AG04449 (cell line): Measurements from ENCODE around the gene LIG1.
"Not testable (repeated sequence)": the region's sequence is repeated elsewhere in the genome, so short reads cannot be mapped to it uniquely, and the experiment has no call there.

Experiments used
- CTCF ChIA-PET: fragments of 350-600 bp; formaldehyde crosslinking; extraction: SDS; loops from one replicate; lab custom pipeline; 2021; ENCODE audit warnings: antibody characterized with exemption; lab: Yijun Ruan, JAX
- POLR2A ChIA-PET: fragments of 400-600, 350-600 bp; formaldehyde crosslinking; extraction: SDS; loops from one replicate; lab custom pipeline; 2020; ENCODE audit warnings: antibody characterized with exemption, inconsistent platforms; lab: Yijun Ruan, JAX
- DNase-seq: peaks from one replicate; pipeline ENCODE4 v3.0.0-alpha.2; 2010; ENCODE audit warnings: low read depth, low spot score
- H3K4me3 ChIP-seq: 2 replicates; pipeline ENCODE4 v1.5.1; 2011; ENCODE audit warnings: low read depth, mild to moderate bottlenecking, control low read depth, low read length
- TF ChIP-seq, protein P1 (sequence below): IDR thresholded peaks from one replicate; pipeline ENCODE4 v1.5.1; 2011; ENCODE audit warnings: mild to moderate bottlenecking, moderate library complexity, low read length, control low read depth, inconsistent platforms; ENCODE audit not compliant: insufficient read depth; ENCODE audit errors: missing control alignments

LIG1 gene

DNA sequence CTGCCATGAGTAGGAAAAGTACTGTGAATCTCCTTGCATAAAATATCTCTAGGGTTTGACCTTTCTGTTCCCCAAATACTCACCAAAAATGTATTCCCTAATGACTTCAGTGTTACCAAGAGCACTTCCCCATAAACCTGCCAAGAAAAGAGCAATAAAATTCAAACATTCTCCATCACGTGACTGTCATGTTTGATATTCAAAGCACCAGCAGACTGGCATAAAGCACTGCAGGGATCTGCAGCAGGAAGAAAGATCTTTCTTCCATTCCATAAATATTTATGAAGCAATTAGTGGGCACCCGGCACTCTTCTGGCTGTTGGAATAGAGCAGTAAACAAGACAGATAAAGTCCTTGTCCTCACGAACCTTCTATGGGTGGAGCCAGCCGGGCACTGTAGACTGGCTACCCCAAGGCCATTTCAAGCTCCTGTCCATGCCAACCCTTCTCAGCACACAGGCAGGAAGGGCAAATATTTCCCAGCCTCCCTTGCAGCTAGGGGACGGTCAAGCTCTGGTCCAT lies 79.8 kb downstream of the LIG1 start:
- TF ChIP-seq, protein P1, sequence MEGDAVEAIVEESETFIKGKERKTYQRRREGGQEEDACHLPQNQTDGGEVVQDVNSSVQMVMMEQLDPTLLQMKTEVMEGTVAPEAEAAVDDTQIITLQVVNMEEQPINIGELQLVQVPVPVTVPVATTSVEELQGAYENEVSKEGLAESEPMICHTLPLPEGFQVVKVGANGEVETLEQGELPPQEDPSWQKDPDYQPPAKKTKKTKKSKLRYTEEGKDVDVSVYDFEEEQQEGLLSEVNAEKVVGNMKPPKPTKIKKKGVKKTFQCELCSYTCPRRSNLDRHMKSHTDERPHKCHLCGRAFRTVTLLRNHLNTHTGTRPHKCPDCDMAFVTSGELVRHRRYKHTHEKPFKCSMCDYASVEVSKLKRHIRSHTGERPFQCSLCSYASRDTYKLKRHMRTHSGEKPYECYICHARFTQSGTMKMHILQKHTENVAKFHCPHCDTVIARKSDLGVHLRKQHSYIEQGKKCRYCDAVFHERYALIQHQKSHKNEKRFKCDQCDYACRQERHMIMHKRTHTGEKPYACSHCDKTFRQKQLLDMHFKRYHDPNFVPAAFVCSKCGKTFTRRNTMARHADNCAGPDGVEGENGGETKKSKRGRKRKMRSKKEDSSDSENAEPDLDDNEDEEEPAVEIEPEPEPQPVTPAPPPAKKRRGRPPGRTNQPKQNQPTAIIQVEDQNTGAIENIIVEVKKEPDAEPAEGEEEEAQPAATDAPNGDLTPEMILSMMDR, result no peak
- ChIA-PET POLR2A (no interaction called here), CTCF (interaction anchor here (1.0 to 1.2 kb wide), 2 partner anchors 12 to 17 kb away, joined by 3 to 4 read pairs; no protein-coding TSS in a partner anchor)
- no peak for DNase-seq
- H3K4me3 ChIP-seq, result no peak overlapping the region

DNA sequence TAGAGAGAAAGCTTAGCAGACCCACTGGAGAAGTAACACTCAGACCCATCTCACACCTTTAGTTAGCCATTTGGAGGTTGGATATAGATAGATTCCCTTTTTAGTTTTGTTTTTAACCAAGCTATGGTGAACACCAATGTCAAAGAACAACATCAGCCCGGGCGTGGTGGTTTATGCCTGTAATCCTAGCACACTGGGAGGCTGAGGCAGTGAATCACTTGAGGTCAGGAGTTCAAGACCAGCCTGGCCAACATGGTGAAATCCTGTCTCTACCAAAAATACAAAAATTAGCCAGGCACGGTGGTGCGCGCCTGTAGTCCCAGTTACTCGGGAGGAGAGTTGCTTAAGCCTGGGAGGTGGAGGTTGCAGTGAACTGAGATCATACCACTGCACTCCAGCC lies 81.2 kb downstream of the LIG1 start:
- CTCF ChIA-PET, H3K4me3 ChIP-seq, DNase-seq, POLR2A ChIA-PET: not testable (repeated sequence)

DNA sequence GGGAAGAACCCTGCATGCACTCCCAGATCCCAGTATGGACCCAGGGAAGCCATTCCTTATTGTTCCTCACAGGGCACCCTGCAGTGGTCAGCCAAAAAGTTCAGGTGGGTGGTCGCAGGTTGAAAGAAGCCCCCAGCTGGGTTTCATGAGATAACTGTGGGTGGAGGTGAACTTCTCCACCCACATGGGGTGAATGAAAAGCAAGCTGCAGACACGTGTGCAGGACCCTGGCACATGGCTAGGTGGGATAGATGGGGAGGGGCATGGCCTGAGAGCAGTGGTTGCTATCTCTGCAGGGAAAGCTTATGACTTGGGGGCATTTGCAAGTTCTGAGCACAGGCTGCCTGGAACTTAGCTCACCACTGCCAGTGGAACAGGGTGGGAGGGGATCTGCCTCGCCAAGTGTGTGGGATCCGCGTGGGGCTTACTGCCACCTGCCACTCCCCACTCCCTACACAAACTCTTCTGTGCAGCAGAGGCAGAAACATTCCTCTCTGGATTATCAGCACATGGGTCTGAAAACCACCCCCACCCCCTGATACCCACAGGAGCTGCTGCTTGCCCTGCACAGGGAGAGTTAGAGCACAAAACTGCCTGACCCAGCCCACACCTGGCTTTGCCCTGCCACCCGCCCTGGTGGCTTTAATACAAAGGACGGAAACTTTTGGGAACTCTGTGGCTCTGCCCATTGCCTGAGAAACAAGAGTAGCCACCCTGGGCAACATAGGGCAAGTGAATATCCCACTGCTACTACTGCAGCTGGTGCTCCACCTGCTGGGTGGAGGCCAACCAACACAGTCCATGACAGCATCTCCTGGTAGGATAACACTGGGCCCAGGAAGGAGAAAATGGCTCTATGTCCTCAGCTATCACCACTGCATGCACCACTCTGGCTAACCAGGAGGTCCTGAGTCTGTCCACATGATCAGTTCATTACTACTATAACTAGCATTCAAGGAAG lies 84.0 kb downstream of the LIG1 start:
- no peak for DNase-seq
- no peak overlapping the region for H3K4me3 ChIP-seq
- TF ChIP-seq, protein P1, result no peak
- ChIA-PET POLR2A (no interaction called here), CTCF (interaction anchor here (0.9 to 3.4 kb wide), 4 partner anchors 22 to 123 kb away, joined by 3 to 11 read pairs (median 6); partner anchors contain the start of gene PLA2G4C)

DNA sequence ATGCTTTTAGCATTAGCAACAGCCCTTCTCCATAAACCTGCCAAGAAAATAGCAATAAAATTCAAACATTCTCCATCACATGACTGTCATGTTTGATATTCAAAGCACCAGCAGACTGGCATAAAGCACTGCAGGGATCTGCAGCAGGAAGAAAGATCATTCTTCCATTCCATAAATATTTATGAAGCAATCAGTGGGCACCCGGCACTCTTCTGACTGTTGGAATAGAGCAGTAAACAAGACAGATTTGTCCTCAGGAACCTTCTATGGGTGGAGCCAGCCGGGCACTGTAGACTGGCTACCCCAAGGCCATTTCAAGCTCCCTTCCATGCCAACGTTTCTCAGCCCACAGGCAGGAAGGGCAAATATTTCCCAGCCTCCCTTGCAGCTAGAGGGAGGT lies 85.1 kb downstream of the LIG1 start:
- no peak overlapping the region for H3K4me3 ChIP-seq
- POLR2A ChIA-PET, result no interaction called here
- no peak for DNase-seq
- TF ChIP-seq, protein P1, result no peak
- CTCF ChIA-PET, result interaction anchor here (2.3 to 3.4 kb wide), 2 partner anchors 23 to 122 kb away, joined by 6 to 11 read pairs; no protein-coding TSS in a partner anchor

DNA sequence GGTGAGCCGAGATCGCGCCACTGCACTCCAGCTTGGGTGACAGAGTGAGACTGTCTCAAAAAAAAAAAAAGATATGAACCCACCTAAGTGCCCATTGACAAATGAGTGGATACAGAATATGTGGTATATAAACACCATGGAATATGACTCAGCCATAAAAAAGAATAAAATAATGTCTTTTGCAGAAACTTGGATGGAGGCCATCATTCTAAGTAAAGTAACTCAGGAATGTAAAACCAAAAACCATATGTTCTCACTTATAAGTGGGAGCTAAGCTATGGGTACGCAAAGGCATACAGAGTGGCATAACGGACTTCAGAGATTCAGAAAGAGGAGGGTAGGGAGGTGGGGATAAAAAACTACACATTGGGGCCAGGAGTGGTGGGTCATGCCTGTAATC lies 89.0 kb downstream of the LIG1 start:
- ChIA-PET POLR2A (interaction anchor here (1.0 kb wide), 1 partner anchor 15 kb away, joined by 4 read pairs; no protein-coding TSS in a partner anchor), CTCF (interaction anchor here (0.6 kb wide), 1 partner anchor 21 kb away, joined by 3 read pairs; no protein-coding TSS in a partner anchor)
- H3K4me3 ChIP-seq, result no peak overlapping the region
- TF ChIP-seq, protein P1, result no peak
- no peak for DNase-seq

DNA sequence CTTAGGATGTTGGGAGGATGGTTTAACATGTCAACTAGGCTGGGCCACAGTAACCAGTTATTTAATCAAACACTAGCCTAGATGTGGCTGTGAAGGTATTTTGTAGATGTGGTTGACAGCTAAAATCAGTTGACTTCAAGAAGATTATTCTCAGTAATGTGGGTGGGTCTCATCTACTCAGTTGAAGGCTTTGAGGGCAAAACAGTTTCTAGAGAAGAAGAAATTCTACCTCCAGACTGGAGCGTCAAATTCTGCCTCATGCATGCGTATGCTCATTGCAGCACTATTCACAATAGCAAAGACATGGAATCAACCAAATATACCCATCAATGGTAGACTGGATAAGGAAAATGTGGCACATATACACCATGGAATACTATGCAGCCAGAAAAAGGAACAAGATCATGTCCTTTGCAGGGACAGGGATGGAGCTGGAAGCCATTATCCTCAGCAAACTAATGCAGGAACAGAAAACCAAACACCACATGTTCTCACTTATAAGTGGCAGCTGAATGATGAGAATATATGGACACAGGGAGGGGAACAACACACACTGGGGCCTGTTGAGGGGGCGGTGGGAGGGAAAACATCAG lies 99.9 kb downstream of the LIG1 start:
- H3K4me3 ChIP-seq, DNase-seq, CTCF ChIA-PET, POLR2A ChIA-PET: not testable (repeated sequence)

DNA sequence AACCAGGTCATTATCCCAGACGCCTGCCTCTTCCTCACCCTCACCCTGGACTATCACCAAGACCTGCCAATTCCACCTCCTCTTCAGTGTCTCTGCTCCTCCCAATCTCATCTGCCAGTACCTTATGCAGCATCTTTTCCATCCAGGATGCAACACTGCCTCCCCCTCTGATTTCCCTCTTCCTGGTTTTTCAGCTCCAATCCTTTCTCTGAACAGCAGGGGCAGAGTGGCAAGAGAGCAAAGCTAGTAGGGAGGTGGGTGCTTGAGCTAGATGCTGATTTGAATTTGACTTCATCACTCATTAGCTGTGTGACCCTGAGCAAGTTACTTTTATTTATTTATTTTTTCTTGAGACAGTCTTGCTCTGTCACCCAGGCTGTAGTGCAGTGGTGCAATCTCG lies 100.7 kb downstream of the LIG1 start:
- POLR2A ChIA-PET, result no interaction called here
- CTCF ChIA-PET, result no interaction called here
- no peak for DNase-seq
- TF ChIP-seq, protein P1, result no peak
- no peak overlapping the region for H3K4me3 ChIP-seq
